ENCODE measurements around the gene GLCE.
"Not testable (repeated sequence)": the region's sequence is repeated elsewhere in the genome, so short reads cannot be mapped to it uniquely, and the experiment has no call there.

GLCE gene

DNA sequence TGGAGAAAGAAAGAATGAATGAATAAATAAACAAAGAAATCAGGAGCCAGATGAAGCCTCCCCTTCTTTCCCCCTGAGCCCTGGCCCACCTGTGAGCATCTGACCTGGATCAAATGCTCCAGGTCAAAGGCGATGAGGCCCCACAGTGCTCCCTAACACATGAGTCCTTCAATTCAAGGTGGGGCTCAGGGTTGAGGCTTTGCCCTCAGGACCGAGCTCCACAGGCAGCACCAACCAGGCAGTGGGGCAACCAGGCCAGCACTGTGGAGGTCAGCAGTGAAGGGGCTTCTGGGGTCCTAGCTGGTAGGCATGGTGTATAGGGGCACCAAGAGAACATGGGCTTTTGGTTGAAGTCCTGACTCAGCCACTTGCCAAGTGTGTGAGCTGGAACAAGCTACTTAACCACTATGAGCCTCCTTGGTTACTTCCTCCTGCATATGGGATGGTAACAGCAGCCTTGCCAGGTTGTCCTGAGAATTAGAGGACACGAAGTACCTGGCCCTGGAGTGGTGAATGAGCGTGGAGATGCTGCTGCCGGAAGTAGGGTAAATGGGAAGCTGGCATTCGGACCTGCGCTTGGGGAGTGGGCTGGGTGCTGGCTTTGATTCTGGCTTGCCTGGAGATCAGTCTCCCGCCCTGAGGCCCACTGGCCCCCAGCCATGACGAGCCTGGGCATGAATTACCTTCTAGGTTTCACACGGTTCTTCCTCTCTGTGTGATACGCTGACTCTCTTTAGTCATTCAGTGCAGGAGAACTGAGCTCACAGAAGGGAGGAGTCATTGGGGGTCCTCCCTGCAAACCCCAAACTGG lies 128.3 kb downstream of the GLCE start:
- in situ Hi-C loops (cut with HindIII; ENCODE audit: low sequenced_read_pairs), result no loop called here
- no peak for DNase-seq (ENCODE audit: low read depth, low spot score)
- no peak overlapping the region for H3K4me3 ChIP-seq (ENCODE audit: low read depth, low read length)
- TF ChIP-seq, protein P1, sequence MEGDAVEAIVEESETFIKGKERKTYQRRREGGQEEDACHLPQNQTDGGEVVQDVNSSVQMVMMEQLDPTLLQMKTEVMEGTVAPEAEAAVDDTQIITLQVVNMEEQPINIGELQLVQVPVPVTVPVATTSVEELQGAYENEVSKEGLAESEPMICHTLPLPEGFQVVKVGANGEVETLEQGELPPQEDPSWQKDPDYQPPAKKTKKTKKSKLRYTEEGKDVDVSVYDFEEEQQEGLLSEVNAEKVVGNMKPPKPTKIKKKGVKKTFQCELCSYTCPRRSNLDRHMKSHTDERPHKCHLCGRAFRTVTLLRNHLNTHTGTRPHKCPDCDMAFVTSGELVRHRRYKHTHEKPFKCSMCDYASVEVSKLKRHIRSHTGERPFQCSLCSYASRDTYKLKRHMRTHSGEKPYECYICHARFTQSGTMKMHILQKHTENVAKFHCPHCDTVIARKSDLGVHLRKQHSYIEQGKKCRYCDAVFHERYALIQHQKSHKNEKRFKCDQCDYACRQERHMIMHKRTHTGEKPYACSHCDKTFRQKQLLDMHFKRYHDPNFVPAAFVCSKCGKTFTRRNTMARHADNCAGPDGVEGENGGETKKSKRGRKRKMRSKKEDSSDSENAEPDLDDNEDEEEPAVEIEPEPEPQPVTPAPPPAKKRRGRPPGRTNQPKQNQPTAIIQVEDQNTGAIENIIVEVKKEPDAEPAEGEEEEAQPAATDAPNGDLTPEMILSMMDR (IDR thresholded peaks at IDR 0.05; ENCODE audit: low read depth, low read length), result no peak

DNA sequence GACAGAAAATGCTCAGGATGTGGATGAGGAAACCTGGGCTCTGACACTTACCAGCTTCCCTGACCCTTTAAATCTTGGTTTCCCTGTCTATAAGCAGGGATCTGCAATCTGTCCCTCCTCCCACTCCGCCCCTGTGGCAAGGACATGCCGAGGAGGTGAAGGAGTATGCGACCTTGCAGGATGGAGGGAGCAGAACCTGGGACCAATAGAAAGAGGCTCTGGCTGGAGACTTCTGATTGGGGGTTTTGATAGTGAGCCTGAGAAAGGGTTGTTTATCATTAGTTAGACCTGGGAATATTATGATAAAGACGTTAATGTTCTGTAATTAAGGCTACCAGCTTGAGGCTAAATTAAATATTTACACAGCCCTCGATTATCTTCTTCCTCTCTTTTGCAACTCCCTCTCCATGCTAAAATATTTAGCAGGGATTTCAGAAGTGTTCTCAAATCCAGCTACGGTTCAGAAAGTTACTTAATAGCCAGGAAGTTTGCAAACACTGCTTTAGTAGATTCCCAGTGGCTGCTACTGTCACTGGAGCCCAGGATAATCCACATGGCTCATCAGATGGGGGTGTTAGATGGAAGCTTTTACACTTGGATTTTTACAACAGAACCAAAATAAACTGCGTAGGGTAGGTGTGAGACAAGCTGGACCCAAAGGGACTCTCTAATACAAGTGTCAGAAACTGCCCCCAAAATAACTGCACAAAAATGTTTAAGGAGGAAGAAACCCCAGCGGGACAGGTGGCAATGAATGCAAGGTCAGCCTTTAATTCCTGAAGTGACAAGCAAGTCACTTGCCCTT lies 129.1 kb downstream of the GLCE start:
- DNase-seq (ENCODE audit: low read depth, low spot score), result no peak
- in situ Hi-C loops (cut with HindIII; ENCODE audit: low sequenced_read_pairs), result no loop called here
- no peak overlapping the region for H3K4me3 ChIP-seq (ENCODE audit: low read depth, low read length)
- TF ChIP-seq, protein P1 (IDR thresholded peaks at IDR 0.05; ENCODE audit: low read depth, low read length), result no peak

DNA sequence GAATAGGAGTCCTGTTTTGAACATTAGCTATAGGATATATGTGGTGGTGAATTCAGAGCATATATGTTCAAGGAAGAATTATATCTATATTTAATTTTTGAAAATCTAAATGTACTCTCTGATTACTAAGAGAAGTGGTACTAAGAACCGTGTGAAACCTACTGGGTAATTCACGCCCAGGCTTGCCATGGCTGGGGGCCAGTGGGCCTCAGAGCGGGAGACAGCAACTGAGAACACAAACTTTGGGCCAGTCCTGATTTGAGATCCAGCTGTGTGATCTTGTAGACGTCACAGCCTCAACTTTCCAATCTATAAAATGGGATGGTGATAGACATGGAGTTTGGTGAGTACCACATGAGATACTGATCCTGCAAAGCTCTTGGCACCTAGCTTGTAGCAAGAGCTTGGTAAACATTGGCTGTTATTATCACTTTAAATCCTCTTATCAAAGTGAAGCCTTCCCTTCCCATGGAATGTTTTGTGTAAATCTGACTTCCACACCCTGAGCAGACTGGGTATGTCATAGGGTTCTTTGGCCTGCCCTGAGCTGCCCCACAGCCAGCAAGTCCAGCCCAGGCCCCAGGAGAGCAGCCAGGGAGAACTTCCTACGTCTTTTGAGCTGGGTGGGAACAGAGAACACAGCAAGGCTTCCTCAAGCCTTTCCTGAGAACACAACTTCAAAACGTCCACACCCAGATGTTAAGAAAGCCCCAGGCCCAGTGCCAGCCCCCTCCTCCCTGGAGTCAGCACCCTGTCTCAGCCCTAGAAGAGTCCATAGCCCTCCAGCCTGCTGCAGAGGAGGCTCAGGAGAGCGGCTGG lies 130.1 kb downstream of the GLCE start:
- TF ChIP-seq, protein P1 (IDR thresholded peaks at IDR 0.05; ENCODE audit: low read depth, low read length), result no peak
- DNase-seq (ENCODE audit: low read depth, low spot score), result peak; percentile 19
- H3K4me3 ChIP-seq (ENCODE audit: low read depth, low read length), result no peak overlapping the region
- in situ Hi-C loops (cut with HindIII; ENCODE audit: low sequenced_read_pairs), result no loop called here

DNA sequence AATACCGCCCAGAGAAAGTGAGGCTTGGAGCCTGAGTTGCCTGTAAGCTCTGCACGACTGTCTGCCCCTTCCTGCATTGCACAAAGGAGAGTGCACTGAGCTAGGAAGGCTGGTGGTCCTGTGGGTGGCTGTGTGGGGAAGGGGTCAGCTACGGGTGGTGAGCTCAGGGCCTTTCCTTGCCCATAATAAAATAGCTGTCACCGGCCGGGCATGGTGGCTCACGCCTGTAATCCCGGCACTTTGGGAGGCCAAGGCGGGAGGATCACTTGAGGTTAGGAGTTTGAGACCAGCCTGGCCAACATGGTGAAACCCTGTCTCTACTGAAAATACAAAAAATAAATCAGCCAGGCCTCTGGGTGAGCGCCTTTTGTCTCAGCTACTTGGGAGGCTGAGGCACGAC lies 131.2 kb downstream of the GLCE start:
- DNase-seq (ENCODE audit: low read depth, low spot score); in situ Hi-C loops (cut with HindIII; ENCODE audit: low sequenced_read_pairs); H3K4me3 ChIP-seq (ENCODE audit: low read depth, low read length): not testable (repeated sequence)

DNA sequence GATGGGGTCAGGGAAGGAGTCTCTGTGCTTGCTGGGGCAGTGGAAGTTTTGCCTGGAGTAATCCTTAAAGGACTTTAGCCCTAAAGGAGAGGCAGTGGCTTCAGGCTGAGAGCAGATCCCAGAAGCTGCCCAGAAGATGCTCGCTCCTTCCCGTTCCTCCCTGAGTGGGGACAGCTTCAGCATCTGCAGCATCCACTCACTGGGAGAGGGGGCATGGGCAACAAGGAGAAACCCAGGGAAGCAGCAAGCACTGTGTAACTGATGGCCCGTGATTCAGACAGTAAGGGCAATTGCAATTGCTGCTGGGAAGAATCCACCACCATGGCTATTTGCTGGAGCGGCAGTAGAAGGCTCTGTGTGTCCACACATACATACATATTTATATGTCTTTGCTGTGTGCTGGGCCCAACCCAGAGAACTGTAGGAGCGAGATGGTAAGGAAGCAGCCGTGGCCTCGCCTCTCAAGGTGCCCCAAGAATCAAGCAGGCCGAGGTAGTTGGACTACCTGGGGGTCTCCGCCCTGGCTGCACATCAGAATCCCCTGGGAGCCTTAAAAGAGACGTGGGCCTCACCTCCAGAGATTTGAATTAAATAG lies 132.5 kb downstream of the GLCE start:
- in situ Hi-C loops (cut with HindIII; ENCODE audit: low sequenced_read_pairs), result no loop called here
- TF ChIP-seq, protein P1 (IDR thresholded peaks at IDR 0.05; ENCODE audit: low read depth, low read length), result no peak
- DNase-seq (ENCODE audit: low read depth, low spot score), result no peak
- no peak overlapping the region for H3K4me3 ChIP-seq (ENCODE audit: low read depth, low read length)

DNA sequence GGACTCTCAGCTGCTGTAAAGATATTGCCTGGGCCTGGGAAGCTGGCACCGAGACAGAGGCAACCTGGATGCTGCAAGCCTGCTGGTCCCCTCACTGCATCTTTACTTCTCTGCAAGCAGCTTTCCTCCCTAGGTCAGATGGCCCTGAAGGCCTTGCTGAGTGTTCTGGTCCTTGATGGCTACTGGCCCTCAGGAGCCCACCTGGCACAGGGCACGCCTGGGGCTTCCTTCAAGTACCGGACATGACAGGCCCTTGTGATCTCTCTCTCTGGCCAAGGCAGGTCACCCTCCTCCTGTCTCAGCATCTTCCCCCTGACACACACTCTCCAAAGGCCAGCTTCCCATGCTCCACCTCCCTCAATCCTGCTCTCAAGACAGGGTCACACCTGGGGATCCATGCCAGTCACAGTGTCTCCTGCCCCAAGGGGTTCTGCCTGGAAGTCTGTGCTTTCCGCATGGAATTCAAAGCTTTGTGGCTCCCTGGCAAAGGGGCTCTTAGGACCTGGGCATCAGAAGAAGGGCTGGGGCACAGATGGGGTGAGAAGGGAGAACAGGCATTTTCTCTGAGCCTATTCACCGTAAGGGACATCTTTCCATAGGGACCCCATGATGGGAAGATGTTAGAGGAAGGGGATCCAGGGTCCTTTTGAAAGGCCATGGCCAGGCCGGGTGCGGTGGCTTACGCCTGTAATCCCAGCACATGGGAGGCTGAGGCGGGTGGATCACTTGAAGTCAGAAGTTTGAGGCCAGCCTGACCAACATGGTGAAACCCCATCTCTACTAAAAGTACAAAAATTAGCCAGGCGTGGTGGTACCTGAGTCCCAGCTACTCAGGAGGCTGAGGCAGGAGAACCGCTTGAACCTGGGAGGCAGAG lies 133.5 kb downstream of the GLCE start:
- no peak for DNase-seq (ENCODE audit: low read depth, low spot score)
- TF ChIP-seq, protein P1 (IDR thresholded peaks at IDR 0.05; ENCODE audit: low read depth, low read length), result no peak
- no peak overlapping the region for H3K4me3 ChIP-seq (ENCODE audit: low read depth, low read length)
- in situ Hi-C loops (cut with HindIII; ENCODE audit: low sequenced_read_pairs), result no loop called here
